HFFc6 (cell line): ENCODE data around the gene TYRP1. TPM values are rescaled to one million over a fixed set of nuclear protein-coding genes. Genes with fewer than 3 reads are reported as not detected.
"Not testable (repeated sequence)": the region's sequence is repeated elsewhere in the genome, so short reads cannot be mapped to it uniquely, and the experiment has no call there.

Source experiments
- DNase-seq: peaks from one replicate; pipeline ENCODE4 v3.0.0-alpha.2; 2018
- H3K27ac Mint-ChIP-seq: 2 replicates; pipeline ENCODE4 v1.8.0; 2020; ENCODE audit warnings: mild to moderate bottlenecking, mixed read lengths
- H3K27me3 Mint-ChIP-seq: 2 replicates; pipeline ENCODE4 v1.8.0; 2021; ENCODE audit warnings: mild to moderate bottlenecking, moderate library complexity, mixed read lengths; ENCODE audit not compliant: insufficient read depth
- H3K36me3 Mint-ChIP-seq: 2 replicates; pipeline ENCODE4 v1.8.0; 2021; ENCODE audit warnings: low read depth, mixed read lengths
- H3K4me1 Mint-ChIP-seq: 2 replicates; pipeline ENCODE4 v1.8.0; 2020; ENCODE audit warnings: low read depth, mixed read lengths
- H3K4me3 Mint-ChIP-seq: 2 replicates; pipeline ENCODE4 v1.8.0; 2020; ENCODE audit warnings: mild to moderate bottlenecking, moderate library complexity, mixed read lengths
- H3K9me3 Mint-ChIP-seq: 2 replicates; pipeline ENCODE4 v1.8.0; 2020; ENCODE audit warnings: mild to moderate bottlenecking, mixed read lengths
- total RNA-seq, 6 experiments: library from RNA; stranded (reverse); fragmentation: NEBNext Ultra II Directional; extraction: Animal tissue kit (Norgen Biotek cat#: 25700); gene quantifications; 2 replicates in 1 of 6; 3 replicates in 5 of 6; pipeline ENCODE4 v1.2.3, GENCODE V29; 2021
- TF ChIP-seq, protein P1 (sequence below): fragments of 200-600 bp; sonication (generic); IDR thresholded peaks from 2 replicates; pipeline ENCODE4 v1.5.0; 2021; ENCODE audit warnings: antibody characterized with exemption, mild to moderate bottlenecking

Gene TYRP1
- total RNA-seq, 6 experiments from 2014 or later: not detected

DNA sequence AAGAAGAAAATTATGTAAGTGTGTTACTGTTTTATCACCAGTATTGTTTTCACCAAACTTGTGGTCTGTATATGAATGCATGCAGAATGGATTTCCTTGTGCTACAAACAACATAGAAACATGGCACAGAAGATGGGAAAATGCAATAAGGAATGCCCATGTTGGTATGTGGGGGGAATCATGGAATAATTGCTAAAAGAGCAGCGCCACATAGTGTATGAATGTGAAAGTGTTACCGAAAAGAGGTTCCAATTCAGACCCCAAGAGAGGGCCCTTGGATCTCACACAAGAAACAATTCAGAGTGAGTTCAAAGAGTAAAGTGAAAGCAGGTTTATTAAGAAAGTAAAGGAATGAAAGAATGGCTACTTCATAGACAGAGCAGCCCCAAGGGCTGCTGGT lies 26.4 kb upstream of the TYRP1 start:
- Mint-ChIP-seq H3K27me3 (no peaks in the 10 kb centered on the region; the same call in 1 of the 2 replicates), H3K36me3 (no peaks in the 10 kb centered on the region), H3K9me3 (no peaks in the 10 kb centered on the region; the same call in 1 of the 2 replicates), H3K4me3 (no peak overlapping the region), H3K4me1 (no peaks in the 10 kb centered on the region), H3K27ac (no peak overlapping the region)
- no peak for DNase-seq
- TF ChIP-seq, protein P1, sequence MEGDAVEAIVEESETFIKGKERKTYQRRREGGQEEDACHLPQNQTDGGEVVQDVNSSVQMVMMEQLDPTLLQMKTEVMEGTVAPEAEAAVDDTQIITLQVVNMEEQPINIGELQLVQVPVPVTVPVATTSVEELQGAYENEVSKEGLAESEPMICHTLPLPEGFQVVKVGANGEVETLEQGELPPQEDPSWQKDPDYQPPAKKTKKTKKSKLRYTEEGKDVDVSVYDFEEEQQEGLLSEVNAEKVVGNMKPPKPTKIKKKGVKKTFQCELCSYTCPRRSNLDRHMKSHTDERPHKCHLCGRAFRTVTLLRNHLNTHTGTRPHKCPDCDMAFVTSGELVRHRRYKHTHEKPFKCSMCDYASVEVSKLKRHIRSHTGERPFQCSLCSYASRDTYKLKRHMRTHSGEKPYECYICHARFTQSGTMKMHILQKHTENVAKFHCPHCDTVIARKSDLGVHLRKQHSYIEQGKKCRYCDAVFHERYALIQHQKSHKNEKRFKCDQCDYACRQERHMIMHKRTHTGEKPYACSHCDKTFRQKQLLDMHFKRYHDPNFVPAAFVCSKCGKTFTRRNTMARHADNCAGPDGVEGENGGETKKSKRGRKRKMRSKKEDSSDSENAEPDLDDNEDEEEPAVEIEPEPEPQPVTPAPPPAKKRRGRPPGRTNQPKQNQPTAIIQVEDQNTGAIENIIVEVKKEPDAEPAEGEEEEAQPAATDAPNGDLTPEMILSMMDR: peak; percentile 45; the same call in 1 of the 2 replicates

DNA sequence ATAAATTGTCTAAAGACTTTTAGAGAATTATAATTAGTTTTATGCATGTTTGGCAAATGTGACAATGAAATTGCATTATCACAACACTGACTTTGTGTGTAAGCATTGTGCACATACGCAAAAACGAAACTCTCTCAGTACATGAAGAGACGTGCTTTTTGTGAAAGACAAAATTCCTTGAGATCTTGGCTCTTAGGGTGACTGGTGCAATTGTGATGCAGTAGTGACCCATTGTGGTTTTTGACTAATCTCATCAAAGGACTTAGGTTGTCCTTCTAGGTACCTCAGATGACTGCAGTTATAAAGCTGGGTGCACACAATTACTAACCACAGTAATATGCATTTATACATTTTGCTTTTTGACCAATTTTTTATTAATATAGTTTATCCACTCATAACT lies 25.3 kb upstream of the TYRP1 start:
- H3K27ac Mint-ChIP-seq: no peak overlapping the region
- H3K9me3 Mint-ChIP-seq: no peaks in the 10 kb centered on the region; the same call in 1 of the 2 replicates
- no peak for DNase-seq
- H3K36me3 Mint-ChIP-seq: no peaks in the 10 kb centered on the region
- no peaks in the 10 kb centered on the region; the same call in 1 of the 2 replicates for H3K27me3 Mint-ChIP-seq
- H3K4me3 Mint-ChIP-seq: no peak overlapping the region
- TF ChIP-seq, protein P1: no peak
- no peaks in the 10 kb centered on the region for H3K4me1 Mint-ChIP-seq

DNA sequence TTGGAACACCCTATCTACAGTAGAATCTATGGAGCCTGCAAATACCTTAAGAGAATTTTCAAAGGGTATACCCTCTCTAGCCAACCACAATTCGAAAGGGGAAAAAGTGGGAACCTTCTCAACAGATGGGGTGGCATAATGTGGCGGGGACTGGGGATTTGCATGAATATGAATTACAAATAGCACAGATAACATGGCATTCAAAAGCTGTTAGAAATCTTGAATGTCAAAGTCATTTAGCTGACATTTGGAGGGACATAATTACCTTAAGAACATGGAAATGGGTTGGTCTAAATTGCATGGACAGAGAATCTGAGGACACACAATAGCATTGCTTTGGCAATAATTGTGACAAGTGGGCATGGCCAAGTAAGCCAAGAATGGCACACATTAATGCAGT lies 23.2 kb upstream of the TYRP1 start:
- Mint-ChIP-seq H3K4me1 (no peaks in the 10 kb centered on the region), H3K36me3 (no peaks in the 10 kb centered on the region), H3K9me3 (no peaks in the 10 kb centered on the region), H3K4me3 (no peak overlapping the region), H3K27ac (no peak overlapping the region), H3K27me3 (no peaks in the 10 kb centered on the region)
- no peak for DNase-seq
- TF ChIP-seq, protein P1: no peak

DNA sequence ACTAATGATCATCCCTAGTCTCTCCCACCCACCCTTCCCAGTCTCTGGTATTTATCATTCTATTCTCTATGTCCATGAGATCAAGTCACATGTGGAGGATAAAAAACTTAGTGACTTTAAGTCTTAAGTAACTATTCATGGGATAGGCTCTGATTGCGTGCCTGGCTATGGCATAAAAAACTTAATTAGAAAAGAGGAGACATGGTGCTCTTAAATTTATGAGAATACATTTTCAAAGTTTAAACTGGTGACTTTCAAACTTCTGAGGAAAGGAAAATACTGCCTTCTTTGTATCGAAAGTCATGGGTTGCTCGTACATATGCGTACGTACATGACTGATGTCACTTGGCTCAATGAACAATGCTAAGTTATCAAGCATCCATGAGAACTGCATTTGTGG lies 18.2 kb upstream of the TYRP1 start:
- H3K9me3 Mint-ChIP-seq: no peaks in the 10 kb centered on the region
- H3K4me3 Mint-ChIP-seq: no peak overlapping the region
- H3K27ac Mint-ChIP-seq: no peak overlapping the region
- peaks cover 2% of the 10 kb centered on the region; the same call in 1 of the 2 replicates for H3K4me1 Mint-ChIP-seq
- no peaks in the 10 kb centered on the region for H3K36me3 Mint-ChIP-seq
- no peak for DNase-seq
- TF ChIP-seq, protein P1: no peak
- no peaks in the 10 kb centered on the region; the same call in 1 of the 2 replicates for H3K27me3 Mint-ChIP-seq

DNA sequence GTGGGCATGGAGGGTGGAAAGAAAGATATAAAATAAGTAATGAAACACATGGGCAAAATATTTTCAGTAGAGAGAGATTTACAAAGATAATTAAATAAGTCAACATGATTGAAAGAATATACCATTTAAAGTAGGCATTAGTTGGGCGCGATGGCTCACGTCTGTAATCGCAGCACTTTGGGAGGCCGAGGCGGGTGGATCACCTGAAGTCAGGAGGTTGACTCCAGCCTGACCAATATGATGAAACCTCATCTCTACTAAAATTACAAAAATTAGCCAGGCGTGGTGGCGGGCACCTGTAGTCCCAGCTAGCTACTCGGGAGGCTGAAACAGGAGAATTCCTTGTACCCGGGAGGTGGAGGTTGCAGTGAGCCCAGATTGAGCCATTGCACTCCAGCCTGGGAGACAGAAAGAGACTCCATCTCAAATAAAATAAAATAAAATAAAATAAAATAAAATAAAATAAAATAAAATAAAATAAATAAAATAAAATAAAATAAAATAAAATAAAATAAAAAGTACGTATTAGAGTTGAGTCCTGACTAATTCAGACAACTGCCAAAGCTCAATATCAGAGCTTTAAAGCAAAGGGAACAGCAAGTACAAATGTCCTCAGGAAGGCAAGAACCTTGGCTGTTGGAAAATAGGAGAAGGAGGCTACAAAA lies 15.6 kb upstream of the TYRP1 start:
- not testable (repeated sequence) for DNase-seq, H3K9me3 Mint-ChIP-seq, H3K4me3 Mint-ChIP-seq, H3K36me3 Mint-ChIP-seq, H3K27me3 Mint-ChIP-seq, H3K27ac Mint-ChIP-seq
- H3K4me1 Mint-ChIP-seq: peaks cover 23% of the 10 kb centered on the region; the same call in 1 of the 2 replicates

DNA sequence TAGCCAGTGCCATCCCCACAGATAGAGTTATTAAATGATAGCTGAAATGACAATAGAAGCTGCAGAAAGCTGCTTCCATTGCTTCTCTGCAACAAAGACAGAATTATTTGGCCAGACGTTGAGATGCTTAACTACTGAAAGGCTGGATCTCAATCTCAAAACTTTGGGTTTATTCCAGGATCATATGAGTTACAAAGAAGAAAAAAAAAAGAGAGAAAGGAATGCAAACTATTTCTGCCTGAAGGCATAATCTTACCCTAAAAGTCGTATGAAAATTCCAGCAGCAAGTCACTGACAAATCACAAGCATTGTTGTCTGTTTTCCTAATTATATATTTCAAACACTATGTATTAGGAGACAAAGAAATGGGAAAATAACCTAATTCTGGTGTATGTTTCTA lies 12.8 kb upstream of the TYRP1 start:
- Mint-ChIP-seq H3K27ac (no peak overlapping the region), H3K36me3 (no peaks in the 10 kb centered on the region), H3K4me1 (peaks cover 30% of the 10 kb centered on the region; the same call in 1 of the 2 replicates), H3K4me3 (no peak overlapping the region), H3K27me3 (no peaks in the 10 kb centered on the region; the same call in 1 of the 2 replicates), H3K9me3 (no peaks in the 10 kb centered on the region; the same call in 1 of the 2 replicates)
- peak; percentile 45 for DNase-seq
- TF ChIP-seq, protein P1: no peak
